UCSD-AML1 (cell line): ENCODE results near the gene FAN1.
"Not testable (repeated sequence)": the region's sequence is repeated elsewhere in the genome, so short reads cannot be mapped to it uniquely, and the experiment has no call there.

ENCODE experiments used
- DNase-seq: peaks from one replicate; lab custom pipeline; 2025; ENCODE audit not compliant: unreplicated experiment; lab: John Stamatoyannopoulos, UW

Gene FAN1

DNA sequence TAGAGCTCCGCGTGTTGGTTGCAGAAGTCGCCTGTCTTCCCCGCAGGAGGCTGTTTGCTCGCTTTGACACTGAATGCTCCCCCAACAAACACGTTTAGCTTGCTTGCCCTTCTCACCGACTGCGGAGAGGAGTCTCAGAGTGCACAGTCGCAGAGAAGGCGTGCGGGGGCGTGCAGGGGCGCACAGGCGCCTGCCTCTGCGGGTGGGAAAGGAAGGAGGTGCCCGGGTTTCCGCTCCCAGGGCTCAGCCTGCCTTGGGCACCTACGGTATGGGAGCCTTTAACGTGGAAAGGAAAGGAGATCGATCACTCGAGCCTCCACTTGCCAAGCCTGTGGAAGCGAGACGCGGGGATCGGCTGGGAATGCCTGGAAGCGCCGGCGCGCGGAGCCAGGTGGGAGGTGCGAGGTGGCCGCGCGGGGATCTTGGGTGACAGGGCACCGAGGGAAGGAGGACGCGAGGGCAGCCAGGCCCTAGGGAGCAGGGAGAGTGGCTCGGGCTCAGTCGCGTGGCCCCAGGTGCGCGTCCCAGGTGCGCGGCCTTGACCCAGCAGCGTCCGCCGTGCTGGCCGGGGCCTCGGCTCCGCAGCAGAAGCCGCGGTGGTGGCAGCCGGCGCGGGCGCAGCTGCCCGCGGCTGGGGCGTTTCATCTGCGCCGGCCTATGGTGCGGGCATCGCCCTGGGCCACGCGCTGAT lies at the start of gene FAN1:
FAN1 (plus strand) TSS at position 419 of the 691 bp plus-strand sequence. CDS start 749 bp downstream, outside the sequence.
- DNase-seq, result no peak

- no peak for DNase-seq
Observed at GRCh38 chr15:30859091-30859874, 44.4 kb upstream of the FAN1 start.

- no peak for DNase-seq
Observed at GRCh38 chr15:30865257-30865656, 38.5 kb upstream of the FAN1 start.

DNA sequence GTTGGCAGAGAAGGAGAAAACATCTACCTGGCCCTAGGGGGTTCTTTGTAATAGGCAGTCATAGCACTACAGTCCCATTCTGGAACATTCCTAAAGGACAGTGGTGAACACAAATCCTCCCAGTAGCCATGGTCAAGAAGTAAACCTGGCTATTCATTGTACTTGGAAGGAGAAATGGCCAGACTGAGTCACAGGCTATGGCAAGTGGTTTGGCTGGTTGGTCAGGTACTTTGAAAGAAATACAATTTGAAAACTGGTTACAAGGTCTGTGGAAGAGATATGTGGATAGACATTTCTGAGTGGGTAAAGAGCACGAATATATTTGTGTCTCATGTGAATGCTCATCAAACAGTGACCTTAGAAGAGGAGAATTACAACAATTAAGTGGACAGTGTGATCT lies 33.0 kb upstream of the FAN1 start:
- no peak for DNase-seq

DNA sequence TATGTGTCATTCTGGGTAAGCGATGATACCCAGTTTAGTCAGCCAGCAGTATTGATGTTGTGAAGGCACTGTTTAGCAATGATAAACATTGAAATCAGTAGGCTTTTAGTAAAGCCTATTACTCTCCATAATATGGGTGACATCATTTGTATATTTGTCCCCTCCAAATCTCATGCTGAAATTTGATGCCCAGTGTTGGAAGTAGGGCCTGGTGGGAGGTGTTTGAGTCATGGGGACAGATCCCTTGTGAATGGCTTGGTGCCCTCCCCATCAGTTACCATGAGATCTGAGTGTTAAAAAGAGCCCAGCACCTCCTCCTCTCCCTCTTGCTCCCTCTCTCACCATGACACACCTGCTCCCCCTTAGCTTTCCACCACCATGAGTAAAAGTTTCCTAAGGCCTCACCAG lies 31.4 kb upstream of the FAN1 start:
- DNase-seq, result no peak

- no peak for DNase-seq
Observed at GRCh38 chr15:30877070-30877469, 26.6 kb upstream of the FAN1 start.

DNA sequence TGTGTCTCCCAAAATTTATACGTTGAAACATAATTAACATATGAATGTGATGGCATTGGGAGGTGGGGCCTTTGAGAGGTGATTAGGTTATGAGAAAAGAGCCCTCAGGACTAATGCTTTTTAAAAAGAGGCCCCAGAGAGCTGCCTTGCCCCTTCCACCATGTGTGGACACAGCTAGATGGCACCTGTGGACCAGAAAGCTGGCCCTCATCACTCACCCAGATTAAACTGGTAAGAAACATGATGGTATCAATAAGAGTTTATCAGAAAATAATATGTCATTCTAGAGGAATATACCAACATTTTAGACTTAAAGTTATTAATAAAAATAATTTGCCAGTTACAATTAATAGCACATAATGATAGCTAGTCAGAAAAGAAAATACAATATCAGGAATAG lies 25.2 kb upstream of the FAN1 start:
- no peak for DNase-seq

GRCh38 chr15:30882849-30883433 lies 20.8 kb upstream of the FAN1 start:
- no peak for DNase-seq

DNA sequence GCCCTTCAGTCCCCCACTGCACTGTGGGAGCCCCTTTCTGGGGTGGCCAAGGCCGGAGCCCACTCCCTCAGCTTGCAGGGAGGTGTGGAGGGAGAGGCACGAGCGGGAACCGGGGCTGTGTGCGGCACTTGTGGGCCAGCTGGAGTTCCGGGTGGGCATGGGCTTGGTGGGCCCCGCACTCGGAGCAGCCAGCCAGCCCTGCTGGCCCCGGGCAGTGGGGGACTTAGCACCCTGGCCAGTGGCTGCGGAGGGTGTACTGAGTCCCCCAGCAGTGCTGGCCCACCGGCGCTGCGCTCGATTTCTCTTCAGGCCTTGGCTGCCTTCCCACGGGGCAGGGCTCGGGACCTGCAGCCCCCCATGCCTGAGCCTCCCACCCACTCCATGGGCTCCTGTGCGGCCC lies 20.0 kb upstream of the FAN1 start:
- DNase-seq, result not testable (repeated sequence)

DNA sequence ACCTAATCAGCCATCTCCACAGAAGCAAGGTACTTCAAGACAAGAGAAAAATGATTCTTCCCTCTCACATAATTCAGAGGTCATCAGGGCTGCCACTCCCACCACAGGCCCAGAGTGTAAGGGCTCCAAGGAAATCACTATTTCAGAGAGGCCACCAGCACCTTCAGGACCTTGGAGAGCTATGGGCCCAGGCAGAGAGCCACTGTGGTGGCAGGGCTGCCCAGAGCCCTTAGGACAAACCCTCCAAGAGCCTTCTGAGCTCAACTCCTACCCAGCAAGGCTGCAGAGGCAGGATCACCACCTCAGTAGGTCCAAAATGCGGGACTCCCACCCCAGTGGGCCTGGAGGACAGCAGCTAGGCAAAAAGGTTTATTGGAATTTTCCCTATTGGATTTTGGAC lies 17.9 kb upstream of the FAN1 start:
- DNase-seq, result peak; percentile 17

DNA sequence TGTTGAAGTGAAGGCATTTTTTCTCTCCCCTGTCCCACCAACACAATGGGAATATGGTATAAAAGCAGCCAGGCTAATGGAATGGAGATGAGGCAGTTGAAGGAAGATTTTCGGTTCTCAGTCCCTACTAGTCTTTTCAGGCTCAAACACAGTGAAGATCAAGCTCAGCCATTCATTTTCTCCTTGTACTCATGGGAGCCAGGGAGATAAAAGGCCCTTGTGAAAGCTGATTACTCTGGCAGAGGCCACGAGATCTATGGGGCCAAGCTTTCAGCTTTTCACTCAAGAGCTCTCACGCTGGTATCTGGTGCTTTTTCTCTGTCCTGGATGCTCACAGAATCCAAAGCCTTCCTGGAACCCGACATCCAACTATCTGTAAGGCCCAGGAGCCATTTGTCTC lies 14.5 kb upstream of the FAN1 start:
- no peak for DNase-seq

DNA sequence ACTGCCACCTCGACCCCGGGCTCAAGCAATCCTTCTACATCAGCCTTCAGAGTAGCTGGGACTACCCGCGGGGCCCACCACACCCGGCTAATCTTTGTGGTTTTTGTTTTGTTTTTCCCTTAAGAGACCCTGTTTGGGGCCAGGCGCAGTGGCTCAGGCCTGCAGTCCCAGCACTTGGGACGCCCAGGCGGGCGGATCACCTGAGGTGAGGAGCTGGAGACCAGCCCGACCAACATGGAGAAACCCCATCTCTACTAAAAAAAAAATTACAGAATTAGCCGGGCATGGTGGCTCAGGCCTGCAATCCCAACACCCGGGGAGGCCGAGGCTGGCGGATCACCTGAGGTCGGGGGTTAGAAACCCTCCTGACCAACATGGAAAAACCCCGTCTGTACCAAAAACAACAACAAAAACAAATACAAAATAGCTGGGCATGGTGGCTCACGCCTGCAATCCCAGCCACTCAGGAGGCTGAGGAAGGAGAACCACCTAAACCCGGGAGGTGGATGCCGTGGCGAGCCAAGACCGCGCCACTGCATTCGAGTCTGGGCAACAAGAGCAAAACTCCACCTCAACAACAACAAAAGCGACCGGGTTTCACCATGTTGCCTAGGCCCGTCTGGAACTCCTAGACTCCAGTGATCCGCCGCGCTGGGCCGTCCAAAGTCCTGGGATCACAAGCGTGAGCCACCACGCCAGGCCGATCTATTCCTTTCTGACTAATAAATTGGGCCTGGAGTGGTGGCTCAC lies 8.1 kb upstream of the FAN1 start:
- no peak for DNase-seq

DNA sequence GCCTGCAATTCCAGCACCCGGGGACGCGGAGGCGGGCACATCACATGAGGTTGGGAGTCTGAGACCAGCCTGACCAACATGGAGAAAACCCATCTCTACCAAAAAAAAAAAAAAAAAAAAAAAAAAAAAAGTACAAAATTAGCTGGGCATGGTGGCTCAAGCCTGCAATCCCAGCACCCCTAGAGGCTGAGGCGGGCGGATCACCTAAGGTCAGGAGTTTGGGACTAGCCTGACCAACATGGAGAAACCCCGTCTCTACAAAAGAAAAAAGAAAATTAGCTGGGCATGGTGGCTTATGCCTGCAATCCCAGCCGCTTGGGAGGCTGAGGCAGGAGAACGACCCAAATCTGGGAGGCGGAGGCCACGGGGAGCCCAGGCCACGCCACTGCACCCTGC lies 7.5 kb upstream of the FAN1 start:
- DNase-seq, result no peak

GRCh38 chr15:30901889-30902288 lies 1.8 kb upstream of the FAN1 start:
- DNase-seq, result no peak

DNA sequence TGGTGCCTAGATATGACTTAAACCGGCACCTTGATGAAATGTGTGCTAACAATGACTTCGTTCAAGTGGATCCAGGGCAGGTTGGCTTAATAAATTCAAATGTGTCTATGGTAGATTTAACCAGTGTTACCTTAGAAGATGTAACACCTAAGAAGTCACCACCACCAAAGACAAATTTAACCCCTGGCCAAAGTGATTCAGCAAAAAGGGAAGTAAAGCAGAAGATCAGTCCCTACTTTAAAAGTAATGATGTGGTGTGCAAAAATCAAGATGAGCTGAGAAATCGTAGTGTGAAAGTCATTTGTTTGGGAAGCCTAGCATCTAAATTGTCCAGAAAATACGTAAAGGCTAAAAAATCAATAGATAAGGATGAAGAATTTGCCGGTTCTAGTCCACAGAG lies 1.1 kb downstream of the FAN1 start:
- DNase-seq, result no peak

DNA sequence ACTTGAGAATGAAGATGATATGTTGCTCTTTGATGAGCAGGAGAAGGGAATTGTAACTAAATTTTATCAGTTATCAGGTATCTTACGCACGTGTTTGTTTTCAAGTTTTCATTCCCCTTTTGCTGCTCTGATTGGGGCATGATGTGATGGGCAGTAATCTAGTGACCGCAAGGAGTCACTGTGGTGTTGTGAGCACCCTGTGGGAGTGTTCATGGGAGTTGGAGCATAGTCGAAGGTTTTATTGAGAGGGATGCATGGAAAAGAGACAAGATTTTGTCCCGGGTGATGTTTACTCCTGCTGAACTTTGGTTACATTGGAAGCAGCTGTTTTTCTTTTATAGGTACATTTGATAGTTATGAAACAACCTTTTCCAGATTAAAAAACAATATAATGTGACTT lies 2.1 kb downstream of the FAN1 start:
- DNase-seq, result no peak

DNA sequence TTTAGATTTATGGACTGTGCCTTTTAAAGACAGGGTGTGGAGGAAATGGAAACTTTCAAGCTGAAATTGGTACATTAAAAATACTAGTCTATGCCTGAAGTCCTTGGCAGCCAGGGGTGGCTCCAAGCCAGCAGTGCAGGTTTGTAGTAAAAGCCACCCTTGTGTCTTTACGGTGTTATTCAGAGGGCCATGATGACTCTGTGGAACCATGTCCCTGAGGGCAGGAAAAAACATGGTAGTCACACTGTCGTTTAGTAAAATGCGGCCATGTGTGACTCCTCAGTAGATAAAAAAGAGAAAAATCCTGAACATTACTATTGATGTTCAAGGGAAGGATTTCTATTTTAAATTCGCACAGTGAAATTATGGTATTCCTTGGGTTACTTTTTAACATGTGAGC lies 2.7 kb downstream of the FAN1 start:
- no peak for DNase-seq

GRCh38 chr15:30913761-30914160 lies 10.0 kb downstream of the FAN1 start:
- no peak for DNase-seq

DNA sequence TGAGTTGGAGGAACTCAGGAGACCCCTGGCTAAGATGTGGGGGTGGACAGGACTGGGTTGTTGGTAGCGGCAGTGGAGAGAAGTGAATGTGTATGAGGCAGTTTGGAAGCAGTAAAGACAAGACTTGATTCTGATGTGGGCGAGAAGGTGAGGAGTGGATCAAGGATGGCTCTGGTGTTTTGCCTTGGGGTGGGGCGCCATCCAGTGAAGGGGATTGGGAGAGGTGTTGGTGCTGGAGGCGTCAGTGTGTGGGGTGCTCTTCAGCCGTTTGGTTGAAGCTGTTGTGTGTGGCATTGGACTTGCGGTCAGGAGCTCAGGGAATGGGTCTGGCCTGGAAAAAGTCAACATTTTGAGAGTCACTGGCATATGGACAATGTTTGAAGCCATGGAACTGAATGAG lies 13.3 kb downstream of the FAN1 start:
- no peak for DNase-seq

DNA sequence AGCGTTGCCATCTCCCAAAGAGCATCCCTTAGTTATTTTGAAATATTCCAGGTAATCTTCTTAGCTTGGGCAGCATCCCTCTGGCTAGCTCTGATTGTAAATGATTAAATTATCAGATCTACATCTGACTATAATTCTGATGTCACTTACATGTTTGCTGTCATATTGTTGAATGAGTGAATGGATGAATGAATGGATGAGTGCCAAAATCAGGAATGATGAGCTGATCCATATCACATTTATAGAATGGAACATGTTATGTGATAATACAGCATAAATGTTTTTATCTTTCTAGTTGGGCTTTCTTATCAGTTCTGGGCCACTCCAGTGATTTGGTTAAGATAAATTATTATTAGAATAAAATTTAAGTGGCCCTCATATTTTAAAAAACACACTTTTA lies 14.0 kb downstream of the FAN1 start:
- DNase-seq, result no peak

DNA sequence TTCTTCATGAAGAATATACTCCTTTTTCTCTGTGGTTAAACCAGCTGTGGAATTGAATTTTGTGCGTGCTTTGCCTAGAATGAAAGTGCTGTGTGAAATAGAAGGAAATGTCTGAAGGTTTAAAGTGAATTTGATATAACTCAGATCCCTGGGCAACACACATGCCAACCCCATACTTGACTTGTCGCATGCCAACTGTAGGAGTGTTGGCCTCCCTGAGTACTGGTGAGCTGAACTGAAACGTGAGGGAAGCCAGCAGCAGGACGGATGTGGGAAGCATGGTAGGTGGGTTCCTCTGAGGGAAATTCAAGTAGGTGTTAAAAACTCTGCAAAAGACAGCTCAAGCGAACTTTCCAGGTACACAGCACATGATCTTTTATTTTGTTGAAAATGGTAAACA lies 14.7 kb downstream of the FAN1 start:
- no peak for DNase-seq
